ENCODE data around the gene PIP5K1B. TPM values are rescaled to one million over a fixed set of nuclear protein-coding genes. Genes with fewer than 3 reads are reported as not detected.

PIP5K1B gene
- polyA plus RNA-seq, 10 donors: 1.1 to 2.2 (median 1.5) TPM

GRCh38 chr9:68805890-68806517 lies 101.0 kb downstream of the PIP5K1B start:
- DNase-seq: no peak

- DNase-seq: no peak
Observed at GRCh38 chr9:68808338-68808890, 103.4 kb downstream of the PIP5K1B start.

GRCh38 chr9:68817079-68817875 lies 112.2 kb downstream of the PIP5K1B start:
- DNase-seq: no peak

- DNase-seq: no peak
Observed at GRCh38 chr9:68819065-68819464, 114.0 kb downstream of the PIP5K1B start.

- no peak for DNase-seq
Observed at GRCh38 chr9:68821911-68822310, 116.9 kb downstream of the PIP5K1B start.

- no peak for DNase-seq
Observed at GRCh38 chr9:68822596-68823165, 117.6 kb downstream of the PIP5K1B start.

- no peak for DNase-seq
Observed at GRCh38 chr9:68825762-68826472, 120.9 kb downstream of the PIP5K1B start.

- no peak for DNase-seq
Observed at GRCh38 chr9:68827837-68828744, 123.1 kb downstream of the PIP5K1B start.

- DNase-seq: no peak
Observed at GRCh38 chr9:68832101-68832500, 127.1 kb downstream of the PIP5K1B start.

- no peak for DNase-seq
Observed at GRCh38 chr9:68832861-68833518, 128.0 kb downstream of the PIP5K1B start.

GRCh38 chr9:68834931-68835520 lies 130.0 kb downstream of the PIP5K1B start:
- DNase-seq: no peak

- DNase-seq: no peak
Observed at GRCh38 chr9:68836788-68837187, 131.7 kb downstream of the PIP5K1B start.

- no peak for DNase-seq
Observed at GRCh38 chr9:68838245-68838644, 133.2 kb downstream of the PIP5K1B start.

GRCh38 chr9:68841276-68842052 lies 136.4 kb downstream of the PIP5K1B start:
- peak in 1 of 3 donors; percentile 22 for DNase-seq

GRCh38 chr9:68842568-68842967 lies 137.5 kb downstream of the PIP5K1B start:
- no peak for DNase-seq

GRCh38 chr9:68843239-68843638 lies 138.2 kb downstream of the PIP5K1B start:
- no peak for DNase-seq

- DNase-seq: no peak
Observed at GRCh38 chr9:68844157-68844556, 139.1 kb downstream of the PIP5K1B start.

- peak in 1 of 3 donors; percentile 34 for DNase-seq
Observed at GRCh38 chr9:68844631-68845612, 139.9 kb downstream of the PIP5K1B start.

Measured in muscle of back (tissue), 11 donors.